ENCODE data around the gene DGKA.
"Not testable (repeated sequence)": the region's sequence is repeated elsewhere in the genome, so short reads cannot be mapped to it uniquely, and the experiment has no call there.

The DGKA gene

DNA sequence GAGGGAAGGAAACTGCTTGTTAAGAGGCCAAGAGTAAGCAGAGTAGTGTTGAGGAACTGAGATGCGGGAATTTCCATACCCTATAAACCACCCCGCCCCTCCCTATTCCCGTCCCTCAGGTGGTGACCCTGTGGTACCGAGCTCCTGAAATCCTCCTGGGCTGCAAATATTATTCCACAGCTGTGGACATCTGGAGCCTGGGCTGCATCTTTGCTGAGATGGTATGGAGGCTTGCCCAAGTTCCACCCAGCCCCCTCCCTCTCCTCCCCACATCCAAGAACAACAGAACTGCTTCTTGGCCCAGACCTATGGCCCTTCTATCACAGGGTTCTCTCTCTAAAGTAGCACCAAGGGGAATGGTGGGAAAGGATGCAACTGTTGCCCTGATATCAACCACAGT, 38.4 kb downstream of the DGKA start:
- no peak for DNase-seq

DNA sequence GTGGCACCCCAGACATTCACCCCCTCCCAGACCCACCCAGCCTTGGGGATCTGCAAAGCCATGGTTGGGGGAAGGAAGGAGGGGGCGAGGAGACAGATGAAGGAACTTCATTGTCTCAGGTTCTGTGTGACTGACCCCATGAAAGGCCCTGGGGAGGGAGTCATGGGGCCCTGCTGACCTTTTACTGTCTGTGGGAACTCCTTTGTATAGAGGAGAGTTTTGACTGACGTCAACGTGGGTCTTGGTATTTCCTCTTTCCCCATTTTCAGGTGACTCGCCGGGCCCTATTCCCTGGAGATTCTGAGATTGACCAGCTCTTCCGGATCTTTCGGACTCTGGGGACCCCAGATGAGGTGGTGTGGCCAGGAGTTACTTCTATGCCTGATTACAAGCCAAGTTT, 39.8 kb downstream of the DGKA start:
- DNase-seq: no peak

DNA sequence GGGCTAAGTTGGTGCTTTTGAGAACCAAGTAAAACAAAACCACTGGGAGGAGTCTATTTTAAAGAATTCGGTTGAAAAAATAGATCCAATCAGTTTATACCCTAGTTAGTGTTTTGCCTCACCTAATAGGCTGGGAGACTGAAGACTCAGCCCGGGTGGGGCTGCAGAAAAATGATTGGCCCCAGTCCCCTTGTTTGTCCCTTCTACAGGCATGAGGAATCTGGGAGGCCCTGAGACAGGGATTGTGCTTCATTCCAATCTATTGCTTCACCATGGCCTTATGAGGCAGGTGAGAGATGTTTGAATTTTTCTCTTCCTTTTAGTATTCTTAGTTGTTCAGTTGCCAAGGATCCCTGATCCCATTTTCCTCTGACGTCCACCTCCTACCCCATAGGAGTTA, 41.1 kb downstream of the DGKA start:
- no peak for DNase-seq

DNA sequence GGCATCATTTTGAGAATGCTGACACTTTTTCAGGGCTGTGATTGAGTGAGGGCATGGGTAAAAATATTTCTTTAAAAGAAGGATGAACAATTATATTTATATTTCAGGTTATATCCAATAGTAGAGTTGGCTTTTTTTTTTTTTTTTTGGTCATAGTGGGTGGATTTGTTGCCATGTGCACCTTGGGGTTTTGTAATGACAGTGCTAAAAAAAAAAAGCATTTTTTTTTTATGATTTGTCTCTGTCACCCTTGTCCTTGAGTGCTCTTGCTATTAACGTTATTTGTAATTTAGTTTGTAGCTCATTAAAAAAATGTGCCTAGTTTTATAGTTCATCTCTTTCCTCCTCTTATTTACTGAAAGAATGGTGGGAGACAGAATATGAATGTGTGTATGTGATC, 41.5 kb downstream of the DGKA start:
- no peak for DNase-seq

DNA sequence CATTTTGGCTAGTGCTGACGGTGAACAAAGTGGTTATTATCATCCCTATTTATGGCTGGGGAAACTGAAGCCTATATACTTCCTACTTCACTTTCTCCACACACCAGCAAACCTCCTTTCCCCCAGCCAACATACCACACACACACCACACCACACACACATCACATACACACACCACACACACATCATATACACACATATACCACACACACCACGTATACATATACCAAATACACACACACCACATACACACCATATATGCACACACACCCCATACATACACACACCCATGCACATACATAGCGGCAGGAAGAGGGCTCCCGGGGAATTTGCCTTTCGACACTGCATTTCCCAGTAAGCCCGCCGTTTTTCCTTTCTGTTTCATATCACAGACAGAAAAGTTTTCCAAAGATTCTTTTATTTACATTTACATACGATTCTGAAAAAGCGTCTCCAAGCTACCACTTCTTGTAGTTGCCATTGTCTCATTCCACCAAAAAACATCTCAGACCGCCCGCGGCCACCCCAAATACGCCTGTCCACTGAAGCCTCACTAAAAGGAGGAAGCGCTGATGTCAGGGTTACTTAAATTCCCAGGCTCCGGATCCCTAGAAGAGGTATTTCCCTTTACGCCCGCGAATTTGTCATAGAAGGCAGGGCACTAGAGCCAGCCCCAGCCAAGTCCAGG, 42.1 kb downstream of the DGKA start:
- peak; percentile 14 for DNase-seq

DNA sequence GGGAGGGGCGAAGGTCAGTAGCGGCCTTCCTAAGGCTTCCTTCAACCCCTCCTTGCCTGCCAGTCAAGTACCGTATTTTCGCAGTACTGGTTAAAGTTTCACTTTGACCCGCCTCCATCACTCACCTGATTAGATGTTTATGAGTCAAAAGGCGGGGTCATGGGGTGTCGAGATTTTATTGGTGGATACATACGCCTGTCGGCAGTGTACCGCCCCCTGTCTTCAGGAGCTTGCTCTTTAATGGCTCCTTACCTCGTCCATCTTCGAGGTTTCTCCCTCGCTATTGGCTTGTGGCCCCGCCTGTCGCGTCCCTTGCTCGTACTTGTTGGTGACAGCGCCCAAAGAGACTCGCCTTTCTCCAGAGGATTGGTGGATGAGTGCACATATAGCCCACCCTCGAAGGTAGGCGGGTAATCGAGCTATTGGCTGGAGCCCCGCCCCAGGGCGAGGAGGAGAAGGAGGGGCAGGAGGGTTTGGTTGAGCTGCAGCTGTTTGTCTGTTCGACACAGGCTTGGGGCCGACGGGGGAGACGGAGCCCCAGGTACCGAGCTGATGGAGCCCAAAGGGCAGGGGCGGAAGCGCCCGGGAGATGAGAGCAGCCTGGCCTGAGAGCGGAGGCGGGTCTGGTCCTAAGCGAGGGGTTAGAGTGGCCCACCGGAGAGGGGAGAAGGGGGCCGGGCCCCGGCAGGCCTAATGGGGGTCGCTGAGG, 42.8 kb downstream of the DGKA start, which contains the start of gene RAB5B:
Gene RAB5B (plus strand): TSS at position 480 of the 709 bp plus-strand sequence. CDS start 12,883 bp downstream, outside the sequence.
- peak; percentile 100 for DNase-seq

DNA sequence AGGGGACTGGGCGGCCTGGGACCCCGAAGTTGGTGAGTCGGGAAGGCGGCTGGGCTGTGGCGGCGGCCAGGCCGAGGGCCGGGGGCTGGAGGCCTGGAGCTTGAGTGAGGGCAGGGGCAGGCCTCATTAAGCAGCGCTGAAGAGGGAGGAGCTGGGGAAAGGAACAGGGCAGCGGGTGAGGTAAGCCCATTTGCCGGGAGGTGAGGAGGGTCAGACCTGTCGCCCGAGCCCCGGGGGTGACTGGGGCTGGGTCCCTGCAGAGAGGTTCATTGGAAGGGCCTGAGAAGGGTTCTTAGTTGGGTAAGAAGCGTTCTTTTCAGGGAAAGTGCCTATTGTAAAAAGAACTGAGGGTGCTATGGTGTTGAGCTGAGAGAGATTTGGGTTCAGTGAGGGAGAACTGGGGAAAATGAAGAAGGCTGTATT, 43.4 kb downstream of the DGKA start:
- DNase-seq: peak; percentile 52

DNA sequence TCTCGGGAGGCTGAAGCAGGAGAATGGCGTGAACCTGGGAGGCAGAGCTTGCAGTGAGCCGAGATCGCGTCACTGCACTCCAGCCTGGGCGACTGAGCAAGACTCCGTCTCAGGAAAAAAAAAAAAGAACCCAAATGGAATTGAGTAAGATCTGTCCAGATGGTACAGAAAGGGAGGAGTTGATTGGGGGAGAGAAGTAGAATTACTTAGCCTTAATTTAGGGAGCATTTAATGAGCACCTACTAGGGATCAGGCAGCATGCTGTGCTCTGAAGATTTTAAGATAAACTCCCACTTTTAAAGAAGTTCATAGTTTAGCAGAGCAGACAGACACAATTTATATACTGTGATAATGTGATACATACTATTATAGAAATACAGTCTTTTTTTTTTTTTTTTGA, 47.4 kb downstream of the DGKA start:
- DNase-seq: no peak

DNA sequence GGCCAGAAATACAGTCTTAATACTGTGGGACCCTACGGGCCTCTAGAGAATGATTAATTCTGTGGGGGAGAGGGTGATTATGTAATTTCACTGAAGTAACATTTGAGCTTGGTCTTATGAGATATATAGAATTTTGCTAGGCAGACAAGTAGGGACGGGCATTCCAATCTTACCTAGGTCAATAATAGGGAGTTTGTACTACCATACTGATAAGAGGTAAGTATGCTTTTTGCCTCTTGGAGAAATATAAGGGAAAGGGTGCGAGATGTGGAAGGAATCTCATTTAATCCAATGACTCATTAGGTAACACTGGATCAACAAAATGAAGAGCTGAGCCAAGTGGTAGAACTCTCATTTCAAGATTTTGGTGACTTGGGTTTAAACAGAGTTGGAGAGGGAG, 48.1 kb downstream of the DGKA start:
- DNase-seq: no peak

DNA sequence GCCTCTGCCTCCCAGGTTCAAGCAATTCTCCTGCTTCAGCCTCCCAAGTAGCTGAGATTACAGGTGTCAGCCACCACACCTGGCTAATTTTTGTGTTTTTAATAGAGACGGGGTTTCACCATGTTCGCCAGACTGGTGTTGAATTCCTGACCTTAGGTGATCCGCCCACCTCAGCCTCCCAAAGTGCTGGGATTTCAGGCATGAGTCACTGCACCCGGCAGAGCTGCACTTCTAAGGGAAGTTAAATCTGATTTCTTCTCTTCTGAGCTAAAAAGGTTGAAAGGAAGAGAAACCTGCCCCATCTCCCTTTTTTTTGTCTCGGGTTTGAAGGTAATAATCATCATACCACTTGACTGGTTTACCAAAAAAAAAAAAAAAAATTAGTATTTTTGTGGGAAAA, 50.9 kb downstream of the DGKA start:
- DNase-seq: not testable (repeated sequence)

DNA sequence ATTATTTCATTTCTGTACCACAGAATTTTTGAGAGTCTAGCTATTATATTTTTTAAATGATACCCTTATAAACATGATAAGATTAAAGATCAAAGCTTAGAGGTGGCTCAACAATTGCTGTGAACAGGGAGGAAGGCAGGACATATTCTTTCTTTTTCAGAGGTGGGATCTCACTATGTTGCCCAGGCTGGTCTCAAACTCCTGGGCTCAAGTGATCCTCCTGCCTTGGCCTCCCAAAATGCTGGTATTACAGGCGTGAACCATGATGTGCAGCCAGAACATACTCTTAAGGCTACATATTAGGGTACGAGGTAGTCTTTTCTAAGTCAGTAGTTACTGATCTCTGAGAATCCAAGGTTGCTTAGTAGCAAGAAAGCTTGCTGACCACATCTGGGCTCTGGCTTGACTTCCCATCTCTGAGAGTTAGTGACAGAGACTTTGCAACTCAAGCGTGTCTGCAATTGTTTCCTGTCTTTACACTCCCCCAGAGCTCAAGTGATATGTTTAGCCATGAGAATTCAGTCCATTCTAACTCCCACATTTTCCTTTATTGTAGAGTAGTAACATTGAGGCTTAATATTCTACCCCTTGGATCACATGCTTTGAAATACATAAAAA, 51.5 kb downstream of the DGKA start:
- DNase-seq: no peak

DNA sequence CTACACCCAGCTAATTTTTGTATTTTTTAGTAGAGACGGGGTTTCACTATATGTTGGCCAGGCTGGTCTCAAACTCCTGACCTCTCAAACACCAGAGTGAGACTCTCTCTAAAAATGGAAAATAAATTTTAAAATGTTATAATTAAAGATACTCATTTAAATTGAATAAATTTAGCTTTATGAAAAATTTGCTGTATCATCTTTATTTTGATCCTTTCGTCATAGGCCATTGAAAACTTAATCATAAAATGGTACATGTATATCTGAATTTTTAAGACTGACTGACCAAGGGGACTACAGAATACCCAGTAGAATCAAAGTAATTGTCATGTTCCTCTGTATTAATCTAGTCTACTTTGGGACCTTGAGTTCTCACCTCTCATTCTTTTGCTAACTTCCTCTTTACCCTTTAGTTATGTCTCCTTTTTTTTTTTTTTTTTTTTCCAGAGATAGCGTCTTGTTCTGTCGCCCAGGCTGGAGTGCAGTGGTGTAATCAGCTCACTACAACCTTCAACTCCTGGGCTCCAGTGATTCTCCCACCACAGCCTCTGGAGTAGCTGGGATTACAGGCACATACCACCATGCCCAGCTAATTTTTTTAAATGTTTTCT, 52.4 kb downstream of the DGKA start:
- DNase-seq: no peak

DNA sequence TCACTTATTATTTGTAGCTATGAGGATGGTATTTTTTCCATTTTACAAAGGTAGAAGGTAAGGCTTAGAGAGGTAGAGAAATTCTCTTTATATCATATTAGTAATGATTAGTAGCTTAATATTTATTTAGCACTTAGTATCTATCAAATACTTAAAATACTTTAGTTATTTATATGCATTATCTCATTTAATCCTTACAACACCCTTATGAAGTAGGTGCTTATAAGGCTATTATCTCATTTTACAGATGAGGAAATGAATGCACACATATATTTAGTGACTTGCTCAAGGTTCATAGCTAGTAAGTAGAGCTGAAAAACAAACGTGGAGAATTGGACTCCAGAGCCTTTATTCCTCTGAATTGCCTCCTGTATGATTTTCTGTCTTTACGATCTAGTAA, 53.9 kb downstream of the DGKA start:
- no peak for DNase-seq

DNA sequence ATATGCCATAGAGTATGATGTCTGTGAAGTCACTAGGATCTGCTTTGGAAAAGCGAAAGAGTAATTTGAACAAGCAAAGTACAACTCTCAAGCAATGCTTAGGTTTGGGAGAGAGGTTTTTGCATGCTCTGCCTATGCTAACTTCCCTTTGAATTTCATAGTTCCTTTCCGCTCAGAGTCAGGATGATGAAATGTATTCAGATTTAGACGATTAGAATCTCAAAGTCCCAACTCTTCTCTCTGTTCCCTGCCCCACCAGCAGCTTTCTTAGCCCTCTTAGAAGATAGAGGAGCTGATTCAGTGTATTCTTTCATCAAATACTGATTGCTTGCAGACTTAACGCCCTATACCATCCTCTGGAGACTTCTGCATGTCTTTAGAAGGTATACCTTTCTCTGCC, 54.4 kb downstream of the DGKA start:
- no peak for DNase-seq

DNA sequence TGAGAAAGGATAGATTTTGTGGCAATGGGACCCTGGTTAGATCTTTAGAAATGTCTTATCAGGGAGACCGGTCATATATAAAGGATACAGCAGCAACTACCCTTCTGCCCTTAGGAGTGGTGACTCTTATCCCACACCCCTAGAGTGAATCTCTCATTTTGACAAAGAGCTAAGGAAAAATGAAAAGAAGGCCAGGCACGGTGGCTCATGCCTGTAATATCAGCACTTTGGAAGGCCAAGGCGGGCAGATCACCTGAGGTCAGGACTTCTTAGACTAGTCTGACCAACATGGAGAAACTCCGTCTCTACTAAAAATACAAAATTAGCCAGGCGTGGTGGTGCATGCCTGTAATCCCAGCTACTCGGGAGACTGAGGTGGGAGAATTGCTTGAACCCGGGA, 55.0 kb downstream of the DGKA start:
- DNase-seq: not testable (repeated sequence)

DNA sequence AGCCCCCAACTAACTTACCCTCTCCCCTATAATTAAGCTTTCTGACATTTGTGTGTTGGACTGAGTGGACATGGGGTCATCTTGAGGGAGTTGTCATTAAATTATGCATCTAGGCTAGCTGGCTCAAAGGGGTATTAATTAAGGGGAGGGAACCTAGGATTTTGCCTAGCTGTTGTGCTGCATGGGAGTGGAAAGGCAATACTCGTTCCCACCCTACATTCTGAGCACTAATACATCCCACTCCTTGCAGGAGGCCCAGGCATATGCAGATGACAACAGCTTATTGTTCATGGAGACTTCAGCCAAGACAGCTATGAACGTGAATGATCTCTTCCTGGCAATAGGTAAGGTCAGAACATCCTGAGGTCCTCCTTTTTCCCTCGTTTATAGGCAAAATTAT, 60.1 kb downstream of the DGKA start:
- no peak for DNase-seq

DNA sequence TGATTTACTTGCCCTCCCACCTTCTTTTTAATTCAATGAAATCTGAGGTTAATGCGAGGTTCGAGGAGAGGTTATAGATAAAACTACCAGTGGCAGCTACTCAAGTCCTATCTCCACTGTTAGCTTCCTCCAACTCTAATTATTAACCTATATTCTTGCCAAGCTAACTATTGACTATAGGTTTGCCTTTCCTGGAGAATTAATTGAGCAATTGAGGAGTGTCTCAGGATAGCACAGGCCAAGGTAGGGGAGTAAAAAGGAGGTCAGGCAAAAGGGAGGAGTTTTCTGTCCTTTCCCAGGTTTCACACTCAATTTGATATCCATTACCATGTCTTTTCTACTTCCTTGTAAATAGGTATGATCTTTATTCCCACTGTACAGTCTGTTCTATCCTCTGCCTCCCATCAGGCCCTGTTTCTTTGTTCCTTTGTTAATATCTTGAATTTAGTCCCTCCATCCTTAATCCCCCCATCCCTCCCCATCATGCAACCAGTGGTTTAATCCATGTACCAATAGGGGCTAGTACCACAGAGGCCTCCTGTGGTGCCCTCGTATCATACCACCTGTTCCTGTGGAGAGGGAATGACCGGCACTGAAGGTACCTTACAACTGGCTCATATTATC, 62.4 kb downstream of the DGKA start:
- DNase-seq: no peak

DNA sequence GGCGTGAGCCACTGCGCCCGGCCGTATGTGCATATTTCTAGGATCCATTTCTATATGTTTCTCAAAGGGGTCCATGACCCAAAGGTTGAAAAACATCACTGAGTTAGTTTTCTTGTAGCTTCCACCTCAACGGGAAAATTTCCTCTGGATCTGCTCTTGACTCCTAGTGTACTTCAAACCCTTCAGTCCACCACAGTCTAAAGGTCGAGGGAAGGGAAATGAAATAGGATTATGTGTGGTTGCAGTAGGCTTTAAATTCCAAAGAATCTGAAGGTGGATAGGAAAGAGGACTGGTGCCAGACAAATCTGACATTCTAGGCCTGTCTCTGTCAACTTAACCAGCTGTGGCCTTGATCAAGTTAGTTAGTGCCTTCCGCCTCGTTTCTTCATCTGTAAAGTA, 64.4 kb downstream of the DGKA start:
- no peak for DNase-seq

DNA sequence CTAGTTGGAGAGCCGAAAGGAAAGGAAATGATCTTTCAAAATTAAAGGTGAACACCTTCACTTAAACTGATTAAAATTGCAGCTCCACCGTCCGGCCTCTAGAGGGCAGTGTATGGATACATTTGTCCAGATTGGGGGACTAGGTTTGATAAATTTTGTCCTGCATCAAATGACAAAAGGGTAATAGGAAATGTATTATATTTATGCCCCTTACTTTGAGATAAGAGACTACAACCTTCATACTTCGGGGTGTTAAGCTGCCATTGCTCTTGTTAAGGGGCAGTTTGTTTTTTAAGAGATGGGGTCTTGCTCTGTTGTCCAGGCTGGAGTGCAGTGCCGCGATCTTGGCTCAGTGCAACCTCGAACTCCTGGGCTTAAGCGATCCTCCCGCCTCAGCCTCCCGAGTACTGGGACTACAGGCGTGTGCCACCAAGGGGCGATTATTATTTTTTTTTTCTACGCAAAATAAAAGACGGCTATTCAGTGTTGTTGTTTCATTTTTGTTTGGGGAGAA, 65.3 kb downstream of the DGKA start:
- peak; percentile 73 for DNase-seq

DNA sequence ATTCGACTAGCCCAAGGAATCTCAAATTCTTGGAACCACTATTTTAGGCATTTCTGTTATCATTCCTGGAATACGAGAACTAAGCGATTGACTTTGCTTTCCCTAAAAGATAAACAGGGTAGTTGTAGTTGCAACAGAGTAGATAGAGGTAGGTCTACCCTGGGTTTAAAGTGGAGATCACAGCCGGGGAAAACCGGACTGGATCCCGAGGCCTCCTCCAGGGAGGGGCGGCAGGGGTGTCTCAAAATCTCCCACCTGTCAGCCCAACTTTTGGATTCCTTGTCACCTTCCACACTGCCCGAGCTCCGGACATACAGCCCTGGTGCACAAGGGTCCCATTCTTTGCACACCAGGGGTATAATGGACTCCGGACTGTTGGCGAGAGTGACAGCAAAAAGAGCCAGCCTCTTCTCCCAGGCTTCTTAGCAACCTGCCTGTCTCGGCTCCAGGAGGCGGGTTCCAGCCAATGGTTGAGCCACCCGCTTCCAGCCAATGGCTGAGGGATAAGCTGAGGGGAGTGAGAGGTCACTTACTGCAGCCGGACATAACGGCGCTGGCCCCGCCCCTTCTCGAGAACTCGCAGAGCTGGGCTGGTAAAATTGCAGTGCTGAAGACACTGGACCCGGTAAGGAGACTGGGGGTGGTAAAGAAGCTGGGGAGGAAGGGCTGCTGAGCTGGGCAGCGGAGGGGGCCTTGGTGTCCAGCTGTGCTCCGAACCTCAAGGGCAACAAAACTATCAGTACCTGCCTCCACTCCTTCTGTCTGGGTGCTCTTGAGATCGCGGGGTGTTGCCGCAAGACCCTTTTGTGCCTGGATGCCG, 66.0 kb downstream of the DGKA start, which contains the start of gene SUOX:
Gene SUOX (plus strand): TSS at position 562 of the 820 bp plus-strand sequence. CDS start 4,946 bp downstream, outside the sequence.
- DNase-seq: peak; percentile 96

DNA sequence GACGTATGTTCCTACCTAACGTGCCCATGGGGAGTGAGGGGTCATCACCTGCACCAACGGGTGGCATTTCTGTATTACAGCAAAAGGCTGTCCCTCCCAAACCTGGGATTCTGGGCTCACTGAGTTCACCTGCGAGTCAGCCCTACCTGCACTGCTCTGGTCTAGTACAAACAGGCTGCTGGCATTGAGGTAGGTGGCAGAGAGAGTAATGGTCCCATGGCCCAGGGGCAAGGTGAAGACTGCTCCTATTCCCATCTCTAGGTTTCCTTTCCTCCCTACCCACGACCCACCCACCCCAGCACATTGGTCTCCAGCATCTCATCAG, 66.5 kb downstream of the DGKA start:
- DNase-seq: peak; percentile 11

DNA sequence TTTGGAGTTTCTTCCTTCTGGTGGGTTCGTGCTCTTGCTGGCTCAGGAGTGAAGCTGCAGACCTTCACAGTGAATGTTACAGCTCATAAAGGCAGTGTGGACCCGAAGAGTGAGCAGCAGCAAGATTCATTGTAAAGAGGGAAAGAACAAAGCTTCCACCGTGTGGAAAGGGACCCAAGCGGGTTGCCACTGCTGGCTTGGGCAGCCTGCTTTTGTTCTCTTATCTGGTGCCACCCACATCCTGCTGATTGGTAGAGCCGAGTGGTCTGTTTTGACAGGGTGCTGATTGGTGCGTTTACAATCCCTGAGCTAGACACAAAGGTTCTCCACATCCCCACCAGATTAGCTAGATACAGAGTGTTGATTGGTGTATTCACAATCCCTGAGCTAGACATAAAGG, 68.6 kb downstream of the DGKA start:
- not testable (repeated sequence) for DNase-seq

Data from RPMI8226 (cell line).